LNCAP (cell line): ENCODE data around the gene CIDEB.

Experiments
- CTCF ChIP-seq: fragments of 450-650 bp; IDR thresholded peaks from 2 replicates; pipeline ENCODE4 v1.5.1; 2017; ENCODE audit warnings: mild to moderate bottlenecking

Gene CIDEB

GRCh38 chr14:24298892-24299254 is 8.9 kb downstream of the CIDEB start:
- no peak for TF ChIP-seq CTCF

- TF ChIP-seq CTCF, result peak; percentile 49; the same call in 1 of the 2 replicates
Measured at GRCh38 chr14:24297190-24297964, 10.4 kb downstream of the CIDEB start.

- peak; percentile 67 for TF ChIP-seq CTCF
Measured at GRCh38 chr14:24296341-24297157, 11.2 kb downstream of the CIDEB start.

GRCh38 chr14:24293525-24293924 is 14.3 kb downstream of the CIDEB start:
- TF ChIP-seq CTCF, result no peak

GRCh38 chr14:24292118-24292807 is 15.5 kb downstream of the CIDEB start:
- no peak for TF ChIP-seq CTCF

GRCh38 chr14:24291446-24292117 is 16.2 kb downstream of the CIDEB start:
- no peak for TF ChIP-seq CTCF

- no peak for TF ChIP-seq CTCF
Measured at GRCh38 chr14:24290746-24291145, 17.0 kb downstream of the CIDEB start.
